Stimulated activated CD4-positive, alpha-beta T cell treated with anti-CD3 and anti-CD28 coated beads, Interleukin-4, amount 100 ng/mL, for 4 hours (primary cell): Measurements from ENCODE around the gene PCDHB2.
"Not testable (repeated sequence)": the region's sequence is repeated elsewhere in the genome, so short reads cannot be mapped to it uniquely, and the experiment has no call there.

Source experiments
- DNase-seq, 2 experiments: peaks; one replicate each; pipeline ENCODE4 v3.0.0-alpha.2; 2020

PCDHB2 gene

GRCh38 chr5:141094481-141095262 is at the start of gene PCDHB2:
TSS of gene PCDHB2 (plus strand) at chr5:141094615. CDS start at chr5:141094791, 176 bp downstream.
- no peak for DNase-seq

GRCh38 chr5:141050622-141051520 is 43.5 kb upstream of the PCDHB2 start, which contains the start of gene PCDHB1:
TSS of gene PCDHB1 (plus strand) at chr5:141051374. CDS start at chr5:141051471, 97 bp downstream.
- no peak for DNase-seq

- no peak for DNase-seq
Observed at GRCh38 chr5:141051521-141051866, 42.9 kb upstream of the PCDHB2 start.

- no peak for DNase-seq
Observed at GRCh38 chr5:141077826-141078225, 16.6 kb upstream of the PCDHB2 start.

GRCh38 chr5:141082228-141082627 is 12.2 kb upstream of the PCDHB2 start:
- DNase-seq = no peak

GRCh38 chr5:141084487-141084989 is 9.9 kb upstream of the PCDHB2 start:
- peak; percentile 7 to 22 for DNase-seq

- no peak for DNase-seq
Observed at GRCh38 chr5:141095263-141095641, 837 bp downstream of the PCDHB2 start.

GRCh38 chr5:141096181-141096580 is 1.8 kb downstream of the PCDHB2 start:
- not testable (repeated sequence) for DNase-seq

- not testable (repeated sequence) for DNase-seq
Observed at GRCh38 chr5:141096586-141096985, 2.2 kb downstream of the PCDHB2 start.

- DNase-seq = no peak
Observed at GRCh38 chr5:141100243-141100805, 5.9 kb downstream of the PCDHB2 start, which contains the start of gene PCDHB3. TSS of gene PCDHB3 (plus strand) at chr5:141100473. CDS start at chr5:141100650, 177 bp downstream.

GRCh38 chr5:141101059-141101458 is 6.6 kb downstream of the PCDHB2 start:
- DNase-seq = no peak

GRCh38 chr5:141102070-141102469 is 7.7 kb downstream of the PCDHB2 start:
- not testable (repeated sequence) for DNase-seq

GRCh38 chr5:141102471-141102870 is 8.1 kb downstream of the PCDHB2 start:
- DNase-seq = not testable (repeated sequence)

GRCh38 chr5:141105350-141105749 is 10.9 kb downstream of the PCDHB2 start:
- DNase-seq = no peak

GRCh38 chr5:141119250-141119649 is 24.8 kb downstream of the PCDHB2 start:
- DNase-seq = no peak

- no peak for DNase-seq
Observed at GRCh38 chr5:141121563-141121962, 27.1 kb downstream of the PCDHB2 start, which contains the start of gene PCDHB4. TSS of gene PCDHB4 (plus strand) at chr5:141121818. CDS start at chr5:141121999, 181 bp downstream.

GRCh38 chr5:141121985-141122384 is 27.6 kb downstream of the PCDHB2 start:
- DNase-seq = no peak

GRCh38 chr5:141123396-141124135 is 29.2 kb downstream of the PCDHB2 start:
- not testable (repeated sequence) for DNase-seq

GRCh38 chr5:141127305-141127704 is 32.9 kb downstream of the PCDHB2 start:
- no peak for DNase-seq

GRCh38 chr5:141135030-141135717 is 40.8 kb downstream of the PCDHB2 start, which contains the start of gene PCDHB5:
TSS of gene PCDHB5 (plus strand) at chr5:141135206. CDS start at chr5:141135435, 229 bp downstream.
- DNase-seq = no peak

GRCh38 chr5:141135718-141136266 is 41.4 kb downstream of the PCDHB2 start:
- DNase-seq = no peak
